HepG2 (cell line): ENCODE data around the gene NGEF. TPM values are rescaled to one million over a fixed set of nuclear protein-coding genes. Genes with fewer than 3 reads are reported as not detected.
A peak's percentile ranks its signal among the peaks of the same experiment; 100 is the strongest.

Experiments used
- AGO1 ChIP-seq: fragments of 200-400 bp; formaldehyde crosslinking; IDR thresholded peaks from 2 replicates; pipeline ENCODE4 v1.6.1; 2017; ENCODE audit warnings: mild to moderate bottlenecking, low read depth, low read length, moderate library complexity; ENCODE audit not compliant: poor library complexity, severe bottlenecking
- GTF2F1 ChIP-seq: fragments of 150-350 bp; IDR thresholded peaks from 2 replicates; pipeline ENCODE4 v1.6.1; 2014; ENCODE audit warnings: low read length
- KDM1A ChIP-seq: IDR thresholded peaks from 2 replicates; pipeline ENCODE4 v1.6.1; 2016; ENCODE audit warnings: missing compliant biosample characterization
- KDM2A ChIP-seq: sonication (generic); formaldehyde crosslinking; IDR thresholded peaks from 2 replicates; pipeline ENCODE4 v1.4.0; 2020; ENCODE audit warnings: low read depth, missing genetic modification reagents, borderline replicate concordance
- RAD21 ChIP-seq: fragments of 450-650 bp; formaldehyde crosslinking; IDR thresholded peaks from 2 replicates; pipeline ENCODE4 v1.5.0; 2020; ENCODE audit warnings: mild to moderate bottlenecking
- RARG ChIP-seq: sonication (generic); formaldehyde crosslinking; IDR thresholded peaks from 2 replicates; pipeline ENCODE4 v1.4.0; 2020; ENCODE audit warnings: low read depth, mild to moderate bottlenecking, missing genetic modification reagents
- RBFOX2 ChIP-seq: fragments of 200-400 bp; formaldehyde crosslinking; IDR thresholded peaks from 2 replicates; pipeline ENCODE4 v1.6.1; 2017; ENCODE audit warnings: low read depth, mild to moderate bottlenecking, low read length
- RERE ChIP-seq: IDR thresholded peaks from 2 replicates; pipeline ENCODE4 v1.6.1; 2016; ENCODE audit warnings: low read depth, missing genetic modification reagents, missing compliant biosample characterization
- RFXAP ChIP-seq: sonication (generic); formaldehyde crosslinking; IDR thresholded peaks from 2 replicates; pipeline ENCODE4 v1.4.0; 2020; ENCODE audit warnings: missing genetic modification reagents, borderline replicate concordance
- SIX1 ChIP-seq: sonication (generic); formaldehyde crosslinking; IDR thresholded peaks from 2 replicates; pipeline ENCODE4 v1.4.0; 2020; ENCODE audit warnings: missing genetic modification reagents, borderline replicate concordance
- SP5 ChIP-seq: IDR thresholded peaks from 2 replicates; pipeline ENCODE4 v1.6.1; 2016; ENCODE audit warnings: low read depth, borderline replicate concordance
- STAG1 ChIP-seq: sonication (generic); formaldehyde crosslinking; IDR thresholded peaks from 2 replicates; pipeline ENCODE4 v1.4.0; 2020; ENCODE audit warnings: missing genetic modification reagents
- ZKSCAN8 ChIP-seq: IDR thresholded peaks from 2 replicates; pipeline ENCODE4 v1.6.1; 2016; ENCODE audit warnings: borderline replicate concordance, missing genetic modification reagents, missing compliant biosample characterization
- ZNF550 ChIP-seq: sonication (generic); formaldehyde crosslinking; IDR thresholded peaks from 2 replicates; pipeline ENCODE4 v1.4.0; 2020; ENCODE audit warnings: mild to moderate bottlenecking, missing genetic modification reagents, borderline replicate concordance
- ZNF607 ChIP-seq: sonication (generic); formaldehyde crosslinking; IDR thresholded peaks from 2 replicates; pipeline ENCODE4 v1.5.1; 2020; ENCODE audit warnings: missing genetic modification reagents, mild to moderate bottlenecking, borderline replicate concordance
- ZXDC ChIP-seq: sonication (generic); formaldehyde crosslinking; IDR thresholded peaks from 2 replicates; pipeline ENCODE4 v1.5.0; 2020; ENCODE audit warnings: mild to moderate bottlenecking, missing genetic modification reagents
- polyA plus RNA-seq, 8 experiments: library from polyadenylated mRNA; depleted of rRNA in 3 of 8; stranded (reverse) in 7 of 8; unstranded in 1 of 8; fragments of >200 nt; fragmentation: Illumina TruSeq in 4 of 8; extraction: Trizol in 4 of 8; gene quantifications; 2 replicates each; pipeline versions ENCODE4 v1.2.1 to v1.2.3, GENCODE V29; 2011 to 2016; ENCODE audit warnings: low read depth in 4 of 8, missing spikeins in 1 of 8, mixed read lengths in 1 of 8; ENCODE audit not compliant: insufficient read depth in 1 of 8
- total RNA-seq, 5 experiments: library from RNA; depleted of rRNA; stranded (reverse); fragments of >200 nt; fragmentation: Illumina TruSeq; extraction: Trizol; gene quantifications; 2 replicates each; pipeline ENCODE4 v1.2.3, GENCODE V29; 2016; ENCODE audit warnings: low read depth in 1 of 5
- TF ChIP-seq, protein P1 (sequence below): sonication (generic); formaldehyde crosslinking; IDR thresholded peaks from 2 replicates; pipeline ENCODE4 v1.5.0; 2020; ENCODE audit warnings: mild to moderate bottlenecking, missing genetic modification reagents
- TF ChIP-seq, protein P2 (sequence below): sonication (generic); formaldehyde crosslinking; IDR thresholded peaks from 2 replicates; pipeline ENCODE4 v1.4.0; 2020; ENCODE audit warnings: missing genetic modification reagents, borderline replicate concordance

NGEF gene
- total and polyA plus RNA-seq, 2 of the 13 experiments (the other 11 are each of a cell fraction or from before 2014, with no cell fraction given): 14.4 to 36.9 TPM

- TF ChIP-seq RARG (CRISPR knock-in tag) (no peak), RFXAP (0 out of 2 replicates have a peak, but pooled peaks have one; percentile 32), ZNF550 (no peak), RAD21 (CRISPR knock-in tag) (peak; percentile 69), ZKSCAN8 (CRISPR knock-in tag) (peak; percentile 75; the same call in 1 of the 2 replicates), AGO1 (peak; percentile 49), RBFOX2 (peak; percentile 57; the same call in 1 of the 2 replicates), RERE (CRISPR knock-in tag) (0 out of 2 replicates have a peak, but pooled peaks have one; percentile 50), SIX1 (CRISPR knock-in tag) (peak; percentile 70), GTF2F1 (no peak), ZNF607 (peak; percentile 63; the same call in 1 of the 2 replicates), SP5 (CRISPR knock-in tag) (peak; percentile 72), STAG1 (peak; percentile 47), KDM1A (peak; percentile 99), KDM2A (CRISPR knock-in tag) (peak; percentile 71), ZXDC (no peak)
- TF ChIP-seq, protein P1, sequence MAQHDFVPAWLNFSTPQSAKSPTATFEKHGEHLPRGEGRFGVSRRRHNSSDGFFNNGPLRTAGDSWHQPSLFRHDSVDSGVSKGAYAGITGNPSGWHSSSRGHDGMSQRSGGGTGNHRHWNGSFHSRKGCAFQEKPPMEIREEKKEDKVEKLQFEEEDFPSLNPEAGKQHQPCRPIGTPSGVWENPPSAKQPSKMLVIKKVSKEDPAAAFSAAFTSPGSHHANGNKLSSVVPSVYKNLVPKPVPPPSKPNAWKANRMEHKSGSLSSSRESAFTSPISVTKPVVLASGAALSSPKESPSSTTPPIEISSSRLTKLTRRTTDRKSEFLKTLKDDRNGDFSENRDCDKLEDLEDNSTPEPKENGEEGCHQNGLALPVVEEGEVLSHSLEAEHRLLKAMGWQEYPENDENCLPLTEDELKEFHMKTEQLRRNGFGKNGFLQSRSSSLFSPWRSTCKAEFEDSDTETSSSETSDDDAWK (CRISPR knock-in tag): no peak
- TF ChIP-seq, protein P2, sequence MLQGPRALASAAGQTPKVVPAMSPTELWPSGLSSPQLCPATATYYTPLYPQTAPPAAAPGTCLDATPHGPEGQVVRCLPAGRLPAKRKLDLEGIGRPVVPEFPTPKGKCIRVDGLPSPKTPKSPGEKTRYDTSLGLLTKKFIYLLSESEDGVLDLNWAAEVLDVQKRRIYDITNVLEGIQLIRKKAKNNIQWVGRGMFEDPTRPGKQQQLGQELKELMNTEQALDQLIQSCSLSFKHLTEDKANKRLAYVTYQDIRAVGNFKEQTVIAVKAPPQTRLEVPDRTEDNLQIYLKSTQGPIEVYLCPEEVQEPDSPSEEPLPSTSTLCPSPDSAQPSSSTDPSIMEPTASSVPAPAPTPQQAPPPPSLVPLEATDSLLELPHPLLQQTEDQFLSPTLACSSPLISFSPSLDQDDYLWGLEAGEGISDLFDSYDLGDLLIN (CRISPR knock-in tag): no peak
Measured at GRCh38 chr2:233061591-233062450, 48.8 kb upstream of the NGEF start (continued).
